Fibroblast of the aortic adventitia (primary cell): Measurements from ENCODE around the gene NKAIN4. TPM values are rescaled to one million over a fixed set of nuclear protein-coding genes. Genes with fewer than 3 reads are reported as not detected.

Source experiments
- DNase-seq: peaks from one replicate; pipeline ENCODE4 v3.0.0-alpha.2; 2010; ENCODE audit warnings: low read depth
- H3K4me3 ChIP-seq: 2 replicates; pipeline ENCODE4 v1.5.1; 2011; ENCODE audit warnings: low read depth, mild to moderate bottlenecking, control low read depth, low read length, moderate library complexity
- total RNA-seq: library from RNA; depleted of rRNA; stranded (reverse); fragments of >200 nt; gene quantifications from 2 replicates; pipeline ENCODE4 v1.2.3, GENCODE V29; 2012; ENCODE audit warnings: low replicate concordance
- TF ChIP-seq, protein P1 (sequence below): IDR thresholded peaks from 2 replicates; pipeline ENCODE4 v1.5.1; 2011; ENCODE audit warnings: mild to moderate bottlenecking, low read length, control low read depth, inconsistent platforms; ENCODE audit not compliant: insufficient read depth

NKAIN4 gene
- total RNA-seq, 1 donor = not detected

DNA sequence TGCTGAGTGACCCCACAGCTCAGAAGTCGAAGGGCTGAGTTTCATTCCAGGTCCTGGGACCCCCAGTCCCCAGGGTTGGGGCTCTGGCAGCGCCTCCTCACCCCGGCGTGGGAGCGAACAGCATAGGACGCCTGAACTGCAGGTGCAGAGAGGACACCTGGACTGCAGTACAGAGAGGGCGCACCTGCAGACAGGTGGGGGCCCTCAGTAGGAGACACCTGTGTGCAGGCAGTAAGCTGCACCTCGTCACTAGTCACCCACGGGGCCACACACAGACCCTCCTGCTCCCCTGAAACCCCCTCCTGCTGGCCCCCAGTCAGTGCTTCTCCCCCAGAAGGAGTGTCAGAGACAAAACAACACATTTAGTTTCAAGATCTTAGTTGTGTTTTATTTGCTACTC, 8.6 kb upstream of the NKAIN4 start:
- no peak for DNase-seq
- TF ChIP-seq, protein P1, sequence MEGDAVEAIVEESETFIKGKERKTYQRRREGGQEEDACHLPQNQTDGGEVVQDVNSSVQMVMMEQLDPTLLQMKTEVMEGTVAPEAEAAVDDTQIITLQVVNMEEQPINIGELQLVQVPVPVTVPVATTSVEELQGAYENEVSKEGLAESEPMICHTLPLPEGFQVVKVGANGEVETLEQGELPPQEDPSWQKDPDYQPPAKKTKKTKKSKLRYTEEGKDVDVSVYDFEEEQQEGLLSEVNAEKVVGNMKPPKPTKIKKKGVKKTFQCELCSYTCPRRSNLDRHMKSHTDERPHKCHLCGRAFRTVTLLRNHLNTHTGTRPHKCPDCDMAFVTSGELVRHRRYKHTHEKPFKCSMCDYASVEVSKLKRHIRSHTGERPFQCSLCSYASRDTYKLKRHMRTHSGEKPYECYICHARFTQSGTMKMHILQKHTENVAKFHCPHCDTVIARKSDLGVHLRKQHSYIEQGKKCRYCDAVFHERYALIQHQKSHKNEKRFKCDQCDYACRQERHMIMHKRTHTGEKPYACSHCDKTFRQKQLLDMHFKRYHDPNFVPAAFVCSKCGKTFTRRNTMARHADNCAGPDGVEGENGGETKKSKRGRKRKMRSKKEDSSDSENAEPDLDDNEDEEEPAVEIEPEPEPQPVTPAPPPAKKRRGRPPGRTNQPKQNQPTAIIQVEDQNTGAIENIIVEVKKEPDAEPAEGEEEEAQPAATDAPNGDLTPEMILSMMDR = no peak
- no peak overlapping the region for H3K4me3 ChIP-seq

DNA sequence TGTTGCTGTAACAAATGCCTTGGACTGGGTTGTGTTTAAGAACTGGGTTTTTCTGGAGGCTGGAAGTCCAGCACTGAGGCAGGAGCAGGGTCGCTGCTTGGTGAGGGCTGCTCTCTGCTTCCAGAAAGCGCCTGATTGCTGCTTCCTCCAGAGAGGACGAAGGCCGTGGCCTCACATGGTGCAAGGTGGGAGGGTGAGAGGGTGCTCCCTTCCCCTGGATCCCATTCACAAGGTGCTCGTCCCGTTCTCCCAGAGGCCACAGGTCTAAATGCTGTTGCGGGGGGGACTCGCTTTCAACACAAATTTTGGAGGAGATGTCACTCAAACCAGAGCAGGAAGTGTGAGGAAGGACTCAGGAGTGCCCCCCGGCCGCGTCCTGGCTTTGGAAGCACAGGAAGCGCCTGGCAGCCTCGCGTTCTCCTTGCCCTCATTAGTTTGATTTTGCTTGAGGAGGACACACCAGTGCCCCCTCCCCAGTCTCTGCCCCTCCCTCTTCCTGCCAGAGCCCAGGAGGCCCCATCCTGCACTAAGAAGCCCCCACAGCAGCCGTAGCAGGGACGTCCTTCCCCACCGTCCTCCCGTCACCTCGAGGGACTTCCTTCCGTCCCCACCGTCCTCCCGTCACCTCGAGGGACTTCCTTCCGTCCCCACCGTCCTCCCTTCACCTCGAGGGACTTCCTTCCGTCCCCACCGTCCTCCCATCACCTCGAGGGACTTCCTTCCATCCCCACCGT, 7.7 kb upstream of the NKAIN4 start:
- H3K4me3 ChIP-seq = no peak overlapping the region
- DNase-seq = no peak
- TF ChIP-seq, protein P1 = no peak

DNA sequence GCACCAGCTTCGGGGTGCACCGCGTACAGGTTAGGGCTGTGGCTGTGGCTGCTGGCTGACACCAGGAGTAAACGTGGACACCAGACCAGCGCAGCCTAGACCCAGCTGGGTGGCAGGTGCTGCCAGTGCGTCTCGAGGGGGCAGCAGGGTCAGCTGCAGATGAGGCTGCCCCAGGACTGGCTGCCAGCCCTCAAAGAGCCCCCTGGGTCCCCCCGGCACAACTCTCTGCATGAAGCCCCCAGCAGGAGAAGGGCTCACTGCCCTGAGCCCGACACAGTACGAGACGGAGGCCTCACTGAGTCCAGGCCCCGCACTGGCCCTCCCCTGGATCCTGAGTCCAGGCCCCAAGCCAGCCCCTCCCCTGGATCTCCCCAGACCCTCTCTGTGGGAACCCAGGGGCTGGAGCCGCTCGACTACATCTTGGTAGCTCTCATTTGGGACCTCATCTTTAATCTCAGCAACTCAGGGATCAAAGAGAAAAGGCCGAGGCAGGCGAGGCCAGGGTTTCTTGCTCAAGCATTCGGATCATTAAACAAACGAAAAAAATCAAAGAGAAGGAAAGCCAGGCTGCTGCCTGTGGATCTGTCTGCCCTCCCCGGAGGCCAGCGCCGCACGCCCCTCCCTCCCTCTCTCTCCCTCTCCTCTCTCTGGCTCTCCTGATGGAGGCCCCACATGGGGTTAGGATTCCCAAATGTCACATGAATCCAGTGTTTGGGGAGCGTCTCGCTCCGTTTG, 7.0 kb upstream of the NKAIN4 start:
- no peak overlapping the region for H3K4me3 ChIP-seq
- TF ChIP-seq, protein P1 = no peak
- DNase-seq = no peak

- TF ChIP-seq, protein P1 = no peak
- DNase-seq = no peak
- no peak overlapping the region for H3K4me3 ChIP-seq
Observed at GRCh38 chr20:63260521-63260920, 6.3 kb upstream of the NKAIN4 start.

GRCh38 chr20:63259734-63260460, 5.6 kb upstream of the NKAIN4 start:
- TF ChIP-seq, protein P1 = no peak
- no peak for DNase-seq
- no peak overlapping the region for H3K4me3 ChIP-seq

- H3K4me3 ChIP-seq = no peak overlapping the region
- peak; percentile 12 for DNase-seq
- TF ChIP-seq, protein P1 = no peak
Observed at GRCh38 chr20:63258781-63259180, 4.5 kb upstream of the NKAIN4 start.
